Measurements from ENCODE around the gene PARP8.

GRCh38 chr5:50722223-50722622, 55.8 kb downstream of the PARP8 start:
- TF ChIP-seq CTCF (conservative IDR thresholded peaks at IDR 0.05) (no peak), ZFX (IDR thresholded peaks at IDR 0.05) (no peak)

Measured in C4-2B (cell line).